BLaER1 treated with 17β-estradiol and CSF1 and Interleukin-3, amounts not matched to agents 10 nM and 100 nM (cell line): ENCODE measurements around the gene CD7.

Experiments
- H3K27ac ChIP-seq, 11 experiments: shearing (Covaris generic); formaldehyde crosslinking; 2 replicates each; pipeline ENCODE4 v1.8.1; 2022
- H3K27me3 ChIP-seq, 11 experiments: shearing (Covaris generic); formaldehyde crosslinking; 2 replicates each; pipeline ENCODE4 v1.8.1; 2022
- H3K36me3 ChIP-seq, 11 experiments: shearing (Covaris generic); formaldehyde crosslinking; 2 replicates each; pipeline ENCODE4 v1.8.1; 2022
- H3K4me1 ChIP-seq, 10 experiments: shearing (Covaris generic); formaldehyde crosslinking; 2 replicates each; pipeline ENCODE4 v1.8.1; 2022
- H3K4me2 ChIP-seq, 11 experiments: shearing (Covaris generic); formaldehyde crosslinking; 2 replicates each; pipeline ENCODE4 v1.8.1; 2022
- H3K4me3 ChIP-seq, 10 experiments: shearing (Covaris generic); formaldehyde crosslinking; 2 replicates each; pipeline ENCODE4 v1.8.1; 2022
- H3K9ac ChIP-seq, 11 experiments: shearing (Covaris generic); formaldehyde crosslinking; 2 replicates each; pipeline ENCODE4 v1.8.1; 2022
- H3K9me3 ChIP-seq, 11 experiments: shearing (Covaris generic); formaldehyde crosslinking; replicated peaks in 1 of 11; 2 replicates each; pipeline ENCODE4 v1.8.1; 2022
- H4K20me1 ChIP-seq, 11 experiments: shearing (Covaris generic); formaldehyde crosslinking; 2 replicates each; pipeline ENCODE4 v1.8.1; 2022
- Cebpa-rat ChIP-seq, 11 experiments: shearing (Covaris generic); IDR thresholded peaks; 2 replicates each; pipeline ENCODE4 v1.8.1; 2022

The CD7 gene

GRCh38 chr17:82309656-82310570, 7.5 kb downstream of the CD7 start:
- Histone ChIP-seq H4K20me1 (peaks cover 0 to 15% (median 0%) of the 10 kb centered on the region in 11 experiments; a peak in 3 of 22 replicates), H3K4me3 (no peak overlapping the region), H3K36me3 (no peaks in the 10 kb centered on the region), H3K27ac (no peak overlapping the region), H3K9ac (no peak overlapping the region), H3K4me2 (no peak overlapping the region), H3K4me1 (peaks cover 18 to 34% (median 29%) of the 10 kb centered on the region in 10 experiments; a peak in 19 of 20 replicates), H3K9me3 (no peaks in the 10 kb centered on the region), H3K27me3 (peaks cover 5 to 20% (median 14%) of the 10 kb centered on the region in 11 experiments; a peak in 18 of 22 replicates)
- no peak for TF ChIP-seq Cebpa-rat (IDR thresholded peaks at IDR 0.05)

DNA sequence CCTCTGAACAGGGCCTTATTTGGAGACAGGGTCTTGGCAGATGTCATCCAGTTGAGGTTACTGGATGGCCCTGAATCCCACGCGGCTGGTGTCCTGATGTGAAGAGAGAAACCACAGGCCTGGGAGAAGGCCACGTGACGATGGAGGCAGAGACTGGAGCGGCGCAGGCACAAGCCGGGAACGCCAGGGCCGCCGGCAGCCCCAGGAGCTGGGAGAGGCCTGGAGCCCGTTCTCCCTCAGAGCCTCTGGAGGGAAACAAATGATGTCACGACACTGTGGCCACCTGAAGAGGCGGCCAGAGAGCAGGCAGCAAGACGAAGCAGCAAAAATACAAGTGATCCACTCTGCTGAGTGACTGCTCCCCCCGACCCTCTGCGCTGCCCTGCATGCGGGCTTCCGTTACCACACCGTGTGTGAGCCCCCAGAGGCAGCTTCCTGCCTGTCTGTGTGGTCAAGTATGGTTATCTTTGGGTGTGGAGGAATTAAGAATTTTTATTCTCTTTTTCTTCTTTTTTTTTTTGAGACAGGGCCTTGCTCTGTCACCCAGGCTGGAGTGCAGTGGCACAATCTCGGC, 11.6 kb downstream of the CD7 start:
- Histone ChIP-seq H3K27ac (no peak overlapping the region), H3K9me3 (no peaks in the 10 kb centered on the region), H4K20me1 (peaks cover 0 to 36% (median 18%) of the 10 kb centered on the region in 11 experiments; a peak in 17 of 22 replicates), H3K4me1 (peaks cover 42 to 65% (median 56%) of the 10 kb centered on the region in 10 experiments), H3K9ac (peak overlapping the region in 4 of 11 experiments; percentile 8 to 44 (median 23); a peak in 5 of 22 replicates), H3K4me3 (no peak overlapping the region), H3K27me3 (peaks cover 0 to 49% (median 14%) of the 10 kb centered on the region in 11 experiments; a peak in 14 of 22 replicates), H3K36me3 (no peaks in the 10 kb centered on the region), H3K4me2 (peak overlapping the region; percentile 21 to 89 (median 72))
- no peak for TF ChIP-seq Cebpa-rat (IDR thresholded peaks at IDR 0.05)

- H3K4me1 ChIP-seq = peaks cover 48 to 73% (median 64%) of the 10 kb centered on the region in 10 experiments
- no peaks in the 10 kb centered on the region for H3K9me3 ChIP-seq
- H4K20me1 ChIP-seq = peaks cover 0 to 36% (median 18%) of the 10 kb centered on the region in 11 experiments; a peak in 17 of 22 replicates
- peaks cover 0 to 50% (median 14%) of the 10 kb centered on the region in 11 experiments; a peak in 14 of 22 replicates for H3K27me3 ChIP-seq
- peak overlapping the region in 2 of 11 experiments; percentile 8 to 44; a peak in 2 of 22 replicates for H3K9ac ChIP-seq
- no peak overlapping the region for H3K27ac ChIP-seq
- no peak for TF ChIP-seq Cebpa-rat (IDR thresholded peaks at IDR 0.05)
- no peaks in the 10 kb centered on the region for H3K36me3 ChIP-seq
- H3K4me3 ChIP-seq = no peak overlapping the region
- H3K4me2 ChIP-seq = peak overlapping the region in 9 of 11 experiments; percentile 66 to 89 (median 81); a peak in 20 of 22 replicates
Measured at GRCh38 chr17:82304826-82305726, 12.3 kb downstream of the CD7 start.

DNA sequence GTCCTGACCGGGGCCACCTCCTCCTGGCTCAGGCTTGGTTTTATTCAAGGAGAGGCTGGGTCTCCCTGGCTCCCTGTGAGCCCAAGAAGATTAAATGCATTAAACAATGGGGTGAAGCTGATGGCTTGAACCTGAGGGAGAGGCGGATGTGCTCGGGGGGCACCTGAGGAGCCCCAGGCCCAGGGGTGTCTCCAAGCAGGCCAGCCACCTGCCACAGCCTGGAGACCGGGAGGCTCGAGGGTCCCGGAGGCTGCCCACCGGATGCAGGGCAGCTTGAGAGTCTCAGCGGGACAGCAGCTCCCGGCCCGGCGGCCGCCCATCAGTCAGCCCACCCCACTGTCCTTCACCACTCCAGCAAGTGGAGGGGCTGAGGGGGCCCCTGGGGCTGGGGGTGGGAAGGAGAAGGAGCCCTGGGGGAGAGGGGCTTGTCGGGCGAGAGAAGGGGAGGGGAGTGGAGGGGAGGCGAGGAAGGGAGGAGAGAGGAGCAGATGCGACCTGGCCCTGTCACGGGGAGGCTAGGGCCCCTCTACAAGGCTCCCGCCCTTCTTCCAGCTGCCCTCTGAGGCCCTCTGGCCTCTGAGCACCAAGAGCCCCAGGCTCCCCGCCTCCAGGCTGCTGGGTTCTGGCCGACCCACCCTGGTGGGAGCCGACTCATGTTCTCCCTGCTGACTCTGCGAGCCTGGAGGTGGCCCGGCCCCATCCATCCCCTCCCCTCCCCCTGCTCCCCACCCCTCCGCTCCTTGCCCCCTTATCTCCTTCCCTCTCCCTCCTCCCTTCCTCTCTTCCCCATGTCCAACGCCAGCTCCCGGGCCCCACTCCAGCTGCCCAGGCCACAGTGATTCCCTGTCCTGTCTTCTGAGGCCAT, 13.2 kb downstream of the CD7 start:
- peaks cover 0 to 50% (median 14%) of the 10 kb centered on the region in 11 experiments; a peak in 14 of 22 replicates for H3K27me3 ChIP-seq
- peak overlapping the region in 2 of 10 experiments; percentile 32 to 34; a peak in 1 of 20 replicates for H3K4me3 ChIP-seq
- H3K4me1 ChIP-seq = peaks cover 54 to 81% (median 72%) of the 10 kb centered on the region in 10 experiments
- TF ChIP-seq Cebpa-rat (IDR thresholded peaks at IDR 0.05) = no peak
- no peaks in the 10 kb centered on the region for H3K36me3 ChIP-seq
- peak overlapping the region; percentile 52 to 100 (median 98); a peak in 21 of 22 replicates for H3K4me2 ChIP-seq
- peak overlapping the region in 2 of 11 experiments; percentile 37 to 66; a peak in 2 of 22 replicates for H3K9ac ChIP-seq
- no peaks in the 10 kb centered on the region for H3K9me3 ChIP-seq
- peaks cover 0 to 36% (median 18%) of the 10 kb centered on the region in 11 experiments; a peak in 17 of 22 replicates for H4K20me1 ChIP-seq
- H3K27ac ChIP-seq = no peak overlapping the region

DNA sequence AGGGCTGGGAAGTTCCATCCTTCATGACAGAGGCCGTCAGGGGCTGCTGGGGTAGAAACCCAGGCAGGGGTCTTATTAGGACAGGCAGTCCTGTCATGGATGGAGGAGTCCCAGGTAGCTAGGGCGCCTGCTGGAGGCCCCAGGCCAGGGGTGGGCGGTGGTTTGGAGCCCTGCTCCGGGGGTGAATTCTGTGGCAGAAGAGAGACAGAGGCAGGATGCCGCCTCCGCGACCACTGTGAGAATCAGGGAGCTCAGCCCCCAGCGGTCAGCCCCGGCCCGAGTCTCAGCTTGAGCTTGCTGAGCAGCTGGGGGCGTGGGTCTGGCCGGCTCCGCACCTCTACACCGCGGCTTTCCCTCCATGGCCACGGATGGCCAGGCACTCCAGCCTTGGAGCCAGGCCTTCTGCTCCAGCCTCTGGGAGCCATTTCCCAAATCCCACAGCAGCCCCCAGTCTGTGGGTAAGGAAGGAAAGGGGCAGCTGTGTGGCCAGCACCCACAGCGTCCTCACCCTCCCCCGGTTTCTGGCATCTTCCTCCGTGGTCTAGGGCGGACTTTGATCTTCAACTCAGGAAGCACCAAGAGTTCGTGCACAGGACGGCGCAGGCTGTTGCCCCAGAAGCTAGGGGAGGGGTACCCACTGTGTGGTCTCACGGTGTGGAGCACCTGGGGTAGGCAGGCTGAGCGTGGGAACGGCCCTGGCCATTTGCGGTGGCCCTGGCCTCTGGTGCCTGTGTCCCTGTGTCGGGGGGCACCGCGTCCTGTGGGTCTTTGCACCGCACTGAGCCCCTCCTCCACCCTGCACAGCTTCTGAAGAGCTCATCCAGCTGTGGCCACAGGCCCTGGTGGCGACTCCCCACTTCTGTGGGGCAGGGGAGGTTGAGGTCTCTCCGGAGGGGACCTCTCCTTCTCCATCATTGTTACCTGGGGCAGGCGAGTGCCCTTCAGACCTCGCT, 14.1 kb downstream of the CD7 start:
- H3K27ac ChIP-seq = peak overlapping the region in 2 of 11 experiments; percentile 5 to 11; a peak in 1 of 22 replicates
- peaks cover 0 to 48% (median 14%) of the 10 kb centered on the region in 11 experiments; a peak in 13 of 22 replicates for H3K27me3 ChIP-seq
- H3K4me3 ChIP-seq = peak overlapping the region in 4 of 10 experiments; percentile 15 to 34 (median 24); a peak in 5 of 20 replicates
- no peaks in the 10 kb centered on the region for H3K36me3 ChIP-seq
- peak overlapping the region in 6 of 11 experiments; percentile 2 to 70 (median 58); a peak in 11 of 22 replicates for H3K9ac ChIP-seq
- peak overlapping the region; percentile 52 to 100 (median 98) for H3K4me2 ChIP-seq
- TF ChIP-seq Cebpa-rat (IDR thresholded peaks at IDR 0.05) = no peak
- H3K9me3 ChIP-seq = no peaks in the 10 kb centered on the region
- peaks cover 64 to 86% (median 81%) of the 10 kb centered on the region in 10 experiments for H3K4me1 ChIP-seq
- H4K20me1 ChIP-seq = peaks cover 0 to 36% (median 18%) of the 10 kb centered on the region in 11 experiments; a peak in 17 of 22 replicates

DNA sequence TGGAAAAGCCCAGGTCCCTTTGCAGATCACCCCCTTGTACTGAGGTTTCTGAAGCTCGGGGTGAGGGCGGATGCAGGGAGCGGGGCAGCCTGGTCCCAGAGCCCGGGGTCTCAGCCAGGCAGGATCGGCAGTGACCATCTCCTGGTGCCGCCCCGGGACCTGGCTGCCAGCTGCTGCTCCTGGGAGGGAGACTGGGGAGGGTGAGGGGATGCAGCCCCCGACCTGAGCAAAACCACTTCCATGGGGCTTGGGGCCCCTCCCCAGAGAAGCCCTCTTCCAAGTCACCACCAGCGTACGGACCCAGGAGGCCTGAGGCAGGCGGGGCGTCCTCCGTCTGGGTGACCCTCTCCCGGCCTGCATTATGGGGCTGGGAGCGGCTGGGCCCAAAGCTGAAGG, 14.8 kb downstream of the CD7 start:
- Histone ChIP-seq H3K36me3 (no peaks in the 10 kb centered on the region), H3K4me1 (peaks cover 71 to 93% (median 88%) of the 10 kb centered on the region in 10 experiments), H3K9ac (peak overlapping the region in 6 of 11 experiments; percentile 5 to 70 (median 58); a peak in 9 of 22 replicates), H3K27me3 (peaks cover 0 to 48% (median 14%) of the 10 kb centered on the region in 11 experiments; a peak in 13 of 22 replicates), H3K4me2 (peak overlapping the region; percentile 52 to 100 (median 98); a peak in 21 of 22 replicates), H3K4me3 (peak overlapping the region in 3 of 10 experiments; percentile 17 to 34 (median 26); a peak in 4 of 20 replicates), H3K27ac (0 out of 22 replicates have a peak overlapping the region, but pooled peaks of 1 of the 11 experiments have one; percentile 11), H3K9me3 (no peaks in the 10 kb centered on the region), H4K20me1 (peaks cover 0 to 36% (median 18%) of the 10 kb centered on the region in 11 experiments; a peak in 17 of 22 replicates)
- TF ChIP-seq Cebpa-rat (IDR thresholded peaks at IDR 0.05) = no peak
